Iris pigment epithelial cell (primary cell): Measurements from ENCODE around the gene PRR12.
A peak's percentile ranks its signal among the peaks of the same experiment; 100 is the strongest.

ENCODE experiments used
- DNase-seq: peaks from one replicate; pipeline ENCODE4 v3.0.0-alpha.2; 2011; ENCODE audit warnings: low read depth

The PRR12 gene

DNA sequence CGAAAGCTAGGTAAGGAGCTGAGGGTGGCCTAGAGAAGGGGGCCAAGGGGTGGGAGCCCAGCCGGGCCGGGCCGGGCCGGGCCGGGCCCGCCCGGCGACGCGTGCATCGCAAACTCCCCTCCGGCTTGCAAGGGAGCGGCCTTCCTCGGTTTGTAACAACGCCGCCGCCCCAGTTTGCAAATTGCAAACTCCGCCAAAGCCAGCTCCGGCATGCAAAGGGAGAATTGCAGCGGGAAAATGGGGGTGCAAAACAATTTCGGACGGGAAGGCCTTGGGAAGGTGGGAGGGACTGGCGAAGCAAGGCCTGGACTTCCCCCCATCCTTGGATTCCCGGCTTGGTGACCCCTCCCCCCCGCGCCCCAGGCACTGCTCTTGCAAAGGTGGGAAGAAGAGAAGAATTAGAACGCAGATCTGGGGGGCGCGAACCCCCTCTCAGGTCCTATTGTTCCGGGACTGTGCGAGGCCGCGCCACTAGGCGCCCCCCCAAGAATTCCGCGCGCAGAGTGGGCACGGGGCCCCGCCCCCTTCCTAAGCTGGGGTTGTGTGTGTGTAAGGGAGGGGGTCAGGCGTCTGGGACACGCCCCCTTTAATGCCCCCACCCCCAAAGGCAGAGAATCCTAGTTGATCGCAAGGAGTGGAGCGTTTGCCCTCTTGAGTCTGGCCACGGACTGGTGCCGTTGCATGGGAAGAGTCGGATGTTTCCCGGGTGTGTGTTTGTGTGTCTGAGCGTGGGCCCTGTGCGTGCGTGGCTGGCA is 926 bp downstream of the PRR12 start:
- DNase-seq = peak; percentile 42

DNA sequence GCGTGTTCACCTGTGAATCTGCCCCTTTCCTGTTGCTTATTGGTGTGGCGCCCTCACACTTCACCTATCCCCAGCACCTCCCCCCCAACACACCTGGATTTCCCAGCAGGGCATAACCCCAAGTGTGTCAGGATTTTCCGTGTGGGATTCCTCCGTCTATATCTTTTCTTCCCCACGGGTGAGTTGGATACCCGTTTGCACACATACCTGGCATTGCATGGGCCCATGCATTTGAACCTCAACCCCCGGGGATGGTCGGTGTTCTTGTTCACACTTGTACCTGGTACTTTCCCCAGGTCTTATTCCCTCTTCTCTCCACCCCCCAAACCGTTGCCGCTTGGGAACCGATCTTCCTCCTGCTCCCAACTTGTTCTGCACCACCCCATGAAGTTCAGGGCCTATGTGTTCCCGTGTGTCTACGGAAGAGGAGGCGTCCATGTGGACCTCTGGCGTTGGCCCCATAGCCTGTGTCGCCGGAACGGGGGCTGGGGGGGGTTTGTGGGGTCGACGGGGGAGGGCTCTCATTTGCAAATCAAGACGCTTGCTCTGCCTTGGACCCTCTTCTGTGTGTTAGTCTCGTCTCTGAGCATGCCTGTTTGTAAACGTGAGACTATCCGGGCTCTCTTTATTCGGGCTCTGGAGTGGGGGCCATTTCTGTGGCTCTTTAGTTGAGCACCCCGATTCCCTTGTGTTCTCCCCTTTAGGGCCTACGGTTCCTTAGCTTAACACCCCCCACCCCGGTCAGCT is 1.7 kb downstream of the PRR12 start:
- DNase-seq = peak; percentile 29

DNA sequence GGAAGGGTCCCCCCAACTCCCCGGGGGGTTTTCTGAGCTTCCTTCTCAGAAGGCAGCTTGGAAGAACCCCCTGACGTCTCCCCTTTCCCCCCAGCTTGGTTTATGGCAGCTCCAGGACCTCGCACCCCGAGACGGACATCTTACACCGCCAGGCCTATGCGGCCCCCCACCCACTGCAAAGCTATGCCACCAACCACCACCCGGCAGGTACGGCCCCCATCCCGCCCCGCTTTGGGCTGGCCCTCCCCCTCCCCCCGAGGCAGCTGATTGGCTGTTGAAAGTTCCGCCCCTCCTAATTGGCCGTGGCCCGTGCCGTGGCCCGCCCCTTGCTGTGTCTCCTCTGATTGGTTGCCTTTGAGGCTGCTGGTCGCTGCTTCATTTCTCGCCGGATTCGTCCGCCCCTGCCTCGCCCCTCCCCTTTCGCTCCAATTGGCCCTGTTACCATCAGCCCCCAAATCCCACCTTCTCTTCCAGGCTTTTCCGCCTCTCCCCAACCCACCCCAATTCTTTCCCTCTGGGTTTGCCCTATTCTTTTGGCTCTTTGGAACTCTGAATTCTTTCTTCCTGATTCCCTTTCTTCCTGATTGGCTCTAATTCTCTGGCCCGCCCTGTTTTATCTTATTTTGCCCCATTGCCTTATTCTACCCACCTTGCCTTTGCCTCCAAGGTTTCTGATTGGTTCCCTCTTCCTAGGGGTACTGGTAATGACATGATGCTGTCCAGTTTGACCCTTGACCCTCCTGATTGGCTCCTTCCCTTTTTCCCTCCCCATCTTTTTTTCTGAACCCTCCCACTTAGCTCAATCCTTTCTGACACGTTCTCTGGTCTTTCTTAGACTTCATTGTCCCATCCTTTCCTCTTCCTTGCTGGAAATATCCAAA is 2.5 kb downstream of the PRR12 start:
- peak; percentile 92 for DNase-seq

- no peak for DNase-seq
Measured at GRCh38 chr19:49594157-49594992, 3.4 kb downstream of the PRR12 start.

DNA sequence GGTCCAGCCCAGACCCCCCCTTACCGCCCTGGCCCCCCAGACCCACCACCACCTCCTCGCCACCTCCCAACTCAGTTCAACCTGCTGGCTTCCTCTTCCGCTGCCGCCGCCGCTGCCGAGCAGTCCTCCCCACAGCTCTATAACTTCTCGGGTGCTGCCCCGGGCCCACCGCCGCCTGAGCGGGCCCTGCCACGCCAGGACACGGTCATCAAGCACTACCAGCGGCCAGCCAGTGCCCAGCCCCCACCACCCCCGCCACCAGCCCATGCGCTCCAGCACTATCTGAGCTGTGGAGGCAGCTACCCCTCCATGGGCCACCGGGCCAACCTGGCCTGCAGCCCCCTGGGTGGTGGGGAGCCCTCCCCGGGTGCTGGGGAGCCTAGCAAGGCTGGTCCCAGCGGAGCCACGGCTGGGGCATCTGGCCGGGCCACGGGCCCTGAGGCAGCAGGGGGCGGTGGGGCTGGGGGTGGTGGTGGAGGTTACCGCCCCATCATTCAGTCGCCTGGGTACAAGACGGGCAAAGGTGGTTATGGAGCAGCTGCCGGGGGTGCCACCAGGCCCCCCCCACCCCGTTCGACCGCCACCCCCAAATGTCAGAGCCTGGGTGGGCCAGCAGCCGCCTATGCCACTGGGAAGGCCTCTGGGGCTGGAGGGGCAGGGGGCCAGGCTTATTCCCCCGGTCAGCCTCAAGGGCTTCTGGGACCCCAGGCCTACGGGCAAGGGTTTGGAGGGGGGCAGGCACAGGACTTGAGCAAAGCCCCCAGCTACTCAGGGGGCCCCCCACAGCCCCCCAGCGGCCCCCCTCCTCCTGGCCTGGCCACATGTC is 4.2 kb downstream of the PRR12 start:
- no peak for DNase-seq

DNA sequence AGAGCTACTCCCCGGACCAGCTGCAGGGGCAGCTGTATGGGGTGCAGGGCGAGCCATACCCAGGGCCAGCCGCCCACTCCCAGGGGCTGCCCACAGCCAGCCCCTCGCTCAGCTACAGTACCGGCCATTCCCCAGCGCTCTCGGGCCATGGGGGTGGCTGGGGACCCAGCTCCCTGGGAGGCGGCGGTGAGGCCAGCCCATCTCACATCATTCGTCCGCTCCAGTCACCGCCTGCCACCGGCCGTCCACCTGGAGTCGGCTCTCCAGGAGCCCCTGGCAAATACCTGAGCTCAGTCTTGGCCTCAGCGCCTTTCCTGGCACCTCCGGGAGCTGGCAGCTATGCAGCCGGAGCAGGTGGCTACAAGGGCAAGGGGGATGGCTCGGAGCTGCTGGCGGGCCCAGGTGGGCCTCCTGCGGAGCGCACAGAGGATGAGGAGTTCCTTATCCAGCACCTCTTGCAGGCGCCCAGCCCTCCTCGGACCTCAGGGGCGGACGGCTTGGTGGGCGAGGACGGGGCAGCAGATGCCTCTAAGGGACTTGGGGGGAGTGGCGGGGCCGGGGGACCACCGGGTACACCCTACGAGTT is 4.9 kb downstream of the PRR12 start:
- DNase-seq = no peak

DNA sequence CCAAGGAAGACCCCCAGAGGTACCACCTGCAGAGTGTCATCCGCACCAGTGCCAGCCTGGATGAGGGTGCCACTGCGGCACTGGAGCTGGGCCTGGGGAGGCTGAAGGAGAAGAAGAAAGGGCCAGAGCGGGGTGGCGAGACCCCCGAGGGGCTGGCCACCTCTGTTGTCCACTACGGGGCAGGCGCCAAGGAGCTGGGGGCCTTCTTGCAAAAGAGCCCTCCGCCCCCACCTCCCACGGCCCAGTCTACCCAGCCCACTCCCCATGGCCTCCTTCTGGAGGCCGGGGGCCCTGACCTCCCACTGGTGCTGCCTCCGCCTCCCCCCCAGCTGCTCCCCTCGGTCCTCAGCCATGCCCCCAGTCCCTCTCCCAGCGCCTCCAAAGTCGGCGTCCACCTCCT is 5.4 kb downstream of the PRR12 start:
- DNase-seq = no peak

- no peak for DNase-seq
Measured at GRCh38 chr19:49596954-49597702, 6.1 kb downstream of the PRR12 start.

GRCh38 chr19:49597703-49597974 is 6.7 kb downstream of the PRR12 start:
- DNase-seq = no peak

DNA sequence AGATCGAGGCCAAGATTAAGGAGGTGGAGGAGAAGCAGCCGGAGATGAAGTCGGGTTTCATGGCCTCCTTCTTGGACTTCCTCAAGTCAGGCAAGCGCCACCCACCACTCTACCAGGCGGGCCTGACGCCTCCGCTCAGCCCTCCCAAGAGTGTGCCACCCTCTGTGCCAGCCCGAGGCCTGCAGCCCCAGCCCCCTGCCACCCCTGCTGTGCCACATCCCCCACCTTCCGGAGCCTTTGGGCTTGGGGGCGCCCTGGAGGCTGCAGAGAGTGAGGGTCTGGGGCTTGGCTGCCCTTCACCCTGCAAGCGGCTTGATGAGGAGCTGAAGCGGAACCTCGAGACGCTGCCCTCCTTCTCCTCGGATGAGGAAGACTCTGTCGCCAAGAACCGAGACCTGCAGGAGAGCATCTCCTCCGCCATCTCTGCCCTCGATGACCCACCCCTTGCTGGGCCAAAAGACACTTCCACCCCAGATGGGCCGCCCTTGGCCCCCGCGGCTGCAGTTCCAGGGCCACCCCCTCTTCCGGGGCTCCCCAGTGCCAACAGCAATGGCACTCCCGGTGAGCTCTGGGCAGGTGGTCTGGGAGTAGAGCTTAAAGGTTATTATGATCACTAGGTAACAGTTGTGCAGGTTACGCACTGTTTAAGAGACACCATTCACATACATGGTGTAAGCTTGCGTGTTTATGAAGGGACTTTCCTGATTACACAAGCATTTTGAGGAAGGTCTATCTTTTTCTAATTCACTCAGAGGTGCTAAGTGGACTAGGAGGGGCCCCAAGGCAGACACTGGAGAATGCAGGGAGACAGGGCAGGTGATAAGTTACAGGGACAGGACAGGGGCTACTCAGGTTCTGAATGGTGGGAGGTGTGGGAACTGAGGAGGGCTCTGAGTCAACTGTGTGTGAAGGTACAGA is 8.7 kb downstream of the PRR12 start:
- no peak for DNase-seq

DNA sequence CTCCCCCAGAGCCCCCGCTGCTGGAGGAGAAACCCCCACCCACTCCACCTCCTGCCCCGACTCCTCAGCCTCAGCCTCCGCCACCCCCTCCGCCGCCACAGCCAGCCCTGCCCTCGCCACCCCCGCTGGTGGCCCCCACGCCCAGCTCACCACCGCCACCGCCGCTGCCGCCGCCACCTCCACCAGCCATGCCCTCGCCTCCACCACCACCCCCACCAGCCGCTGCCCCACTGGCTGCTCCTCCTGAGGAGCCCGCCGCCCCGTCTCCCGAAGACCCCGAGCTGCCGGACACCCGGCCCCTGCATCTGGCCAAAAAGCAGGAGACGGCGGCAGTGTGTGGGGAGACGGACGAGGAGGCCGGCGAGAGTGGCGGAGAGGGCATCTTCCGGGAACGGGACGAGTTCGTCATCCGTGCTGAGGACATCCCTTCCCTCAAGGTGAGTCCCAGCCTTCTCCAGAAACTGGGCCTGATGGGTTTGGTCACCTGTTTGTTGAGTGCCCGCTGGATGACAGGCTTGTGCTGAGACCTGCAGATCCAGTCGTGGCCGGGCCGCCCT is 10.6 kb downstream of the PRR12 start:
- no peak for DNase-seq

DNA sequence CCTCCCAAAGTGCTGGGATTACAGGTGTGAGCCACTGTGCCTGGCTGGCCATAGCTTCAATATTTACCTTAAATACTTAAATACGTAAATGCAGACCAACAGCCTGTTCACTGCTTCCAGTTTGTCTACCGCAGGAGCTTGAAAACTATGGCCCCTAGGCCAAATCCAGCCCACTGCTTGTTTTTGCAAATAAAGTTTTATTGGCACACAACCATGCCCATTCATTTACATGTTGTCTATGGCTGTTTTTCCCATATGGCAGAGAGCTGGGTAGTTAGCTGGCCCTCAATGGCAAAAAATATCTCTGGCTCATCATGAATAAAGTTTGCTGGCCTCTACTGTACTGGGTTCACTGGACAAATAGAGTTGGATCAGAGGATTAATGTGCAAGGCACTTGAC is 11.8 kb downstream of the PRR12 start:
- DNase-seq = no peak

- DNase-seq = no peak
Measured at GRCh38 chr19:49605605-49606004, 14.6 kb downstream of the PRR12 start.

GRCh38 chr19:49609499-49610092 is 18.6 kb downstream of the PRR12 start:
- DNase-seq = no peak

DNA sequence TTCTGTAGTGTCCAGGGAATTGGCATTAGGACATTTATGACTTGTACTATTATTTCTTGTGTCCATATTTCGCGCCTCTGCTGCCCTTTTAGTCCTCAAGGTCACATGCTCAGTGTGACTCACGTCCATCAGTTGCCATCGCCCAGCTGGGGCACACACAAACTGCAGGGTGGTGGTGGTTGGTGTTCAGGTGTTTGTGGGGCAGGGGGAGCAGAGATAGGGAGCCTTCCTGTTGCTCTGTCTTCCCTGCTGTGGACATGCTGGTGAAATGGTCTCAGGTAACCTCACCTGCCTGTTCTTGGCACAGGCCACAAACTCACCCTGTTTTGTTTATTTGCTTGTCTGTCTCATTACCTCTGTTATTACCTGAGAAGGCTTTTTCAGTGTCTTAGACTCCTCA is 22.4 kb downstream of the PRR12 start:
- DNase-seq = peak; percentile 30

GRCh38 chr19:49614096-49614833 is 23.3 kb downstream of the PRR12 start:
- DNase-seq = peak; percentile 88

DNA sequence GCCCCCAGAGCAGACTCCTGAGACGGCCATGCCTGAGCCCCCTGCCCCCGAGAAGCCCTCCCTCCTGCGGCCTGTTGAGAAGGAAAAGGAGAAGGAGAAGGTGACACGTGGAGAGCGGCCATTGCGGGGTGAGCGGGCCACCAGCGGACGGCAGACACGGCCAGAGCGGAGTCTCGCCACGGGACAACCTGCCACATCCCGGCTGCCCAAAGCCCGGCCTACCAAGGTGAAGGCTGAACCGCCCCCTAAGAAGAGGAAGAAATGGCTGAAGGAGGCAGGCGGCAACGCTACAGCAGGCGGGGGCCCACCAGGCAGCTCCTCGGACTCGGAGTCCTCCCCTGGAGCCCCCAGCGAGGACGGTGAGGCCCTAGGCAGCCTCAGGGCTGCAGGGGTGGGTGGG is 24.9 kb downstream of the PRR12 start:
- no peak for DNase-seq
